Germinal center (tissue), 1 donor: Measurements from ENCODE around the gene BAHD1.

Experiments
- DNase-seq: peaks from one replicate; pipeline ENCODE4 v3.0.0; 2012; ENCODE audit warnings: mixed read lengths, low spot score

Gene BAHD1

DNA sequence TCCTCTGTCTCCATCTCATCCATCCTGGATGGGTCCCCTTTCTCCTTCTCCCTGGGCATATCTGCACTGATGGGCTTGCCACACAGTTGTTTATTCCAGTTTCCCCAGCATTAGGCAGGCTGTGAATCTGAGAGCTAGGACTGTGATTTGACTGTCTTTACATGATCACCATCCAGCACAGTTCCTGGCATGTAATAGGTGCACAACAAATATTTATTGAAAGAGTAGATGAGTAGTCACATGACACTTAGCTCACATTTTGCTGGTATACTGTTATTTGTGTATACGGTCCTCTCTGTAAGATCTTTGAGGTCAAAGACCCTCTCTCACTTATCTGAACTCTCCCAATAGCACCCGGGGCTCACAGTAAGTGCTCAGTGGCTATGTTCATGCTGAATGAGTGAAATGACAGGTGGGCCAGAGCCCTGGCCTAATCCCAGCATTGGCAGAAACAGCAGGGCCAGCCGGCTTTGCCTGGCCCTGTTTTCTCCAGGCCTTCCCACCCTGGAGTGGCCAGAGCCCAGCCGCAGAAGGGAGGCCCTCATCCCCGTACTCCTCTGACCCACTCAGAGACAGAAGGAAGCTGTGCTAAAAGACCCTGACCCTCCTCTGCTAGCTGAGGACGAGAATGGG, 16.2 kb upstream of the BAHD1 start:
- no peak for DNase-seq

DNA sequence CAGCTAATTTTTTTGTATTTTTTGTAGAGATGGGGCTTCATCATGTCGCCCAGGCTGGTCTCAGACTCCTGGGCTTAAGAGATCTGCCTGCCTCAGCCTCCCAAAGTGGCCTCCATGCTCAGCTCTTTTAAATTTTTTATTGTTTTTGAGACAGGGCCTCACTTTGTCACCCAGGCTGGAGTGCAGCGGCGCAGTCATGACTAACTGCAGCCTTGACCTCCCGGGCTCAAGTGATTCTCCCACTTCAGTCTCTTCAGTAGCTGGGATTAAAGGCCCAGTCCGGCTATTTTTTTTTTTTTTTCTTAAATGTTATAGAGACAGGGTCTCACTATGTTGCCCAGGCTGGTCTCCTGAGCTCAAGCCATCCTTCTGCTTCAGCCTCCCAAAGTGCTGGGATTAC, 15.1 kb upstream of the BAHD1 start:
- DNase-seq = no peak

DNA sequence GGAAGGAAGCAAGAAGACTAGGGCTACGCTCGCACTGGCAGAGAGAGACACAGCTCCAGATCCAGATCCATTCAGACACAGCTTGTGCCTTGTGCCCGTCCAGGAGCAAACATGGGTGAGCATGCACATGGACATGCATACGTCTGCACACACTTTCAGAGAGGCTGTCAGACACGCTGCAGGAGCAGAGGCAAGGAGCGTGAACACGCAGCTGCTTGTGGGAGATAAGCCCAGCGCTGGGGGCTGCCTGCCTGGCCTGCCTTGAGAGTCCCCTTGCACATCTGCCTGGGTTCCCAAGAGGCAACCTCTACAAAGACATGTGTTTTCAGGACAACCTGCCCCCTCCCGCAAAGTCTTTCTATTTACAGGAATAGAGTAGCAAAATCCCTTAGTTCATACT, 13.6 kb upstream of the BAHD1 start:
- no peak for DNase-seq

DNA sequence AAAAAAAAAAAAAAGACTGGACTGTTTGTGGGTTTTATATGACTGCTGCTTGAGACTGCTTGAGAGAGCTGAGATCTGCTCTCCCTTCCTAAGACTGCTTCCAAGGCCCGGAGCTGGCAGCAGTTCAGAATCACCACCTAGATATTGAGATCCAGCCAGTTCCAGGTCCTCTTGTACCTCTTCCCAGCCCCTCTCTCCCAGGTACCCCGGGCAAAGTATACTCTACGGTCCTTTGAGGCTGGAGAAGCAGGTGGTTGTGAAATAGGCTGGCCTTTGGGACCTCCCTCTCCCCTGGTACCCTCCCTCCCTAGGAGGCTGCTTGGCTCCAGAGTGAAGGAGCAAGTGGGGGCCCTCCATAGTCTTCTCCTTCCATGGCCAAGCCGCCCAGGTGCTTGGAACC, 12.6 kb upstream of the BAHD1 start:
- DNase-seq = no peak

DNA sequence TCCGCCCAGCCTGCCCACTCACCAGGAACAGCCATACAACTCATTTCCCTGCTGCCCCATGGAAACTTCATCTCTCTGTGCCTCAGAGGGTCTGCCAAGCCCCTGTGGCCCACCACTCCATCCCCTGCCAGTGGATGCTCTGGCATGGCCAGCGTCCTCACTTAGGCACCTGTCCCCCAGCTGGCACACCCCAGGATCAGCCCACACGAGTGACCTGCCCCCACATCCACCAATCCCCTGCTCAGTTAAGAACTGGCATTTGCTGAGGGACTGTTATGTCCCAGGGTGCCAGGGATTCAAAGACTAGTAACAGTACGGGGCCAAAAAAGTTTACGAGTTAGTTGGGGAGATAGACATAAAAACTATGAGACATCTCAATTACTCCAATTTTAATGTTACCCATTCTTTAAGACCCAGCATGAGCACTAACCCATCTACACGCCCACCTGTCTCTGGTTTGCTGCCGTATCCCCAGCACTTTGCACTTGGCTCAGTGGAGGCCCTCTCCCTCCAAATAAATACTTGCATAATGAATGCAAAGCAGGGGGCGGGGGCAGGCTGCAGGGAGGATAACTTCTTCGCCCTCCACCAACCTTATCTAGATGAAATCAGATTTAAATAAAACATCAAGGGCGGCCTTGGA, 11.6 kb upstream of the BAHD1 start:
- no peak for DNase-seq

- no peak for DNase-seq
These were observed 10.4 kb upstream of the BAHD1 start for GRCh38 chr15:40430271-40430805.

DNA sequence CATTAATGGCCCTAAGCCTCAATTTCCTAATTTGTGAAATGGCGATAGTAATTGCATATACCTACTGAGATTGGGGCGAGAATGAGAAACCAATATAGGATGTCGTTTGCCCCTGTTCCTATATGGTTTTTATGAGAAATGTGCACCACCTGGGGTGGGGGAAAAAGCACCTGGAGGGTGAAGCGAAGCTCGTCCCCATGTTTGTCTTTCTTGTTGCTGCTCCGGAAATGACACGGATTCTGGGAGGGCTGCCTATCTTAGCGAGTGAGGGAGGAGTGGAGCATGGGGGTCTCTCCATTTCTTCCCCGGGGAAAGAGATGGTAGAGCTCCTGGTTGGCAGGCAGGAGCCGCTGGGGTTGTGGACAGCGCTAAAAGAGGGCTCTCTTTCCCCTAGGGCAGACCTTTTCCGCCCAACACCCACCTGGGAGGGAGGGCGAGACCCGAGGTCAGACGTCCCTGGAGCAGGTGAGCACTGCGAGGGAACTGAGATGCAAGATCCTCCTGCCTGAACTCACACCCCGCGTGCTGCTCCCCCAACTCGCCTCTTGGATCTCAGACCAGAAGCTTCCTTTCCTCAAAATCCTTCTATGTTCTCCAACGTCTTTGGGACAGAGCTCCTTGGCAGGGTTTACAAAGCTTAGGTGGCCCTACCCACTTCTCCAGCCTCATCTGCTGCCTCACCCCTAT, 5.6 kb upstream of the BAHD1 start:
- no peak for DNase-seq

DNA sequence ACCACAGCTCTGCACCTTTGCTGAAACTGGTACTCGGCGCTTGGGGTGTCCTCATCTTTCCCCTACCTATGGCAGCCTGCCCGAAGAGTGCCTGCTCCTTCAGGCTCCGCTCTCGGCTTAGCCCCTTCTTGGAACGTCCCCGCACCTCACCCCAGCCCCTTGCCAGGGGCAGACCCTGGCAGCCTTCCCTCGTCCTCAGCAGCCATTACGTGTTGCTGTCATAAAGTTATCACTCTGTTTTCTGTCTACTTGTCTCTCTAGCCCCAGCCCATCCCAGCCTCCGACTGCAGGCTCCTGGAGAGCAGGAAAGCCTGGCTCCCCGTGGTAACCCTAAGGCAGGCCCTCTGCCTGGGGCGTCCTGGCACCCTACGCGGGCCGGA, 5.1 kb upstream of the BAHD1 start:
- no peak for DNase-seq

DNA sequence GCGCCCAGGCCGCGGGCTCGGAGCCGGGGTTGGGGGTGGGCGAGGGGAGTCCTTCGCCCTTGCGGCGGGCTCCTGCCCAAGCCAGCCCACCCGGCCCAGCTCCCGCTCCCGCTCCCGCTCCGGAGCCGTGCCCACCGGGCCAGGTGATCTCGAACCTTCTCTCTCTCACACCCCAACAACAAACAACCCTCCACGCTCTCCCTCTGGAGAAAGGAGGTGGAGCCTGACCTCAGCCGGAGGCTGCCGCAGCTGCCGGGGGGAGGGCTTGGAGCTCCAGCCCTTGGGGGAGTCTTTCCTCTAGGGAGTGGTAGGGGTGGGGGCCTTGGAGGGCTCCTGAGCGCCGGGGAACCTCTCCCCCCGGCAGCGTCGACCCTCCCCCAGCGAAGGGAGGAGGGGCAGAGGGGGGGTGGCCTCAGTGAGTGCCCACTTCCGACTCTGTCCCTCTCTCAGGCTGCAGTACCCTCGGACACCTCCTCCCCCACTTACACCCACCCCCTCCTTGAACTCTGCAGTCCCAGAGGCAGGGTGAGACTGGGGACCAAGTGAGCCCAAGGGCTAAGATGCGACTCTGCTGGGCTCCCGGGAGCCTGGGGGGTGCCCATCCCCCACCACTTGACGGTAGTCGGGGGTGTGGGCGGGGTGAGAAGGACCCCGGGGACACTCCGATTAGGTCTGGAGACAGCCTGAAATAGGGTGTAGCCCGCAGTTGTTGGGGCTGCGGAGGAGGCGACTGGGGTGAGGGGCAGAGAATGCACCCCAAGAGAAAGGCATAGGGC, 4.4 kb upstream of the BAHD1 start:
- peak; percentile 29 for DNase-seq

GRCh38 chr15:40436892-40437751, 3.6 kb upstream of the BAHD1 start:
- no peak for DNase-seq

- no peak for DNase-seq
These were observed 2.7 kb upstream of the BAHD1 start for GRCh38 chr15:40437752-40438687.

- no peak for DNase-seq
These were observed 2.0 kb upstream of the BAHD1 start for GRCh38 chr15:40438712-40439111.

GRCh38 chr15:40439461-40439959, 1.2 kb upstream of the BAHD1 start:
- no peak for DNase-seq

DNA sequence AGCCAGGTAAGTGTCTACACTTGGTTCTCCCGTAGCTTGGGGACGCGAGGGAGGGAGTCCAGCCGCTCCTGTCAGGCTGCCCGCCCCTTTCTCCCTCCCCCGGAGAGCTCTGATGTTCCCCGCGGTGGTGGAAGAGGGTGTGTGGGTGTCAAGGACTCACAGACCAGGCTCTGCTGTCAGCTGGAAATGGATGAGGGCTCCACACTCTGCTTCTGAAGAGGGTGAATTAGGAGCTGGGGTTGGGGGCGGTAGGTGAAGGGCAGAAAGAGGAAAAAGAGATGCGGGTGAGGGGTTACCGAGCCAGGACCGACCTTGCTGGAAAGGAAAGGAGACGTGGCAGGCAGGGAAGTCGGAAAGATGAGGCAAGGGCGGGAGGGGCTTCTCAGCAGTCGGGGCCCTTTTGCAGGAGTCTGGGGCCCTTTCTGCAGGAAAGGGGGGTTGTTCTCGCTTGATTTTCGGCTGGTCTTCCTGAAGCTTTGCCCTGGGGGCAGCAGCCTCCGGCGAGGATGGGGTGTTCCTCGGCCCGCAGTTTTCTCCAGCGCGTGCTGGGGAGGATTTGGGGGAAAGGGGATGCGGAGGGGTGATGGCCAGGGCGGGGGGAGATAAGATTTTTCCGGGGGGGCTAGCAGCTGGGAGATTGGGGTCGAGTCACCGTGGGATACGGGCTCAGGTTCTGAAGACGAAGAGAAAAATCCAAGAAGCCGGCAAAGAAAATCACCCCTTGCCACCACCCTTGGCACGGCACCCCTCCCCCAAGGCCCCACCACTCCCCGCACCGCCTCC, 602 bp upstream of the BAHD1 start:
- peak; percentile 32 for DNase-seq

GRCh38 chr15:40441565-40442531, 1.1 kb downstream of the BAHD1 start:
- DNase-seq = peak; percentile 33

- no peak for DNase-seq
These were observed 2.5 kb downstream of the BAHD1 start for GRCh38 chr15:40443255-40443654.

GRCh38 chr15:40443846-40444245, 3.1 kb downstream of the BAHD1 start:
- DNase-seq = no peak

- no peak for DNase-seq
These were observed 4.0 kb downstream of the BAHD1 start for GRCh38 chr15:40444736-40445135.
